ENCODE measurements around the gene CSF2RB. TPM values are rescaled to one million over a fixed set of nuclear protein-coding genes. Genes with fewer than 3 reads are reported as not detected.

Gene CSF2RB
- total RNA-seq, 2 experiments from 2014 or later = 0.22 to 0.48 TPM

- H3K27ac Mint-ChIP-seq = no peak overlapping the region
- no peaks in the 10 kb centered on the region for H3K27me3 Mint-ChIP-seq
- H3K9me3 Mint-ChIP-seq = no peaks in the 10 kb centered on the region
- DNase-seq = no peak
- CTCF ChIA-PET = interaction anchor here (2.0 to 5.6 kb wide), 2 partner anchors 10 to 111 kb away, joined by 10 to 30 read pairs; no protein-coding TSS in a partner anchor
- no peaks in the 10 kb centered on the region for H3K4me1 Mint-ChIP-seq (ENCODE audit: low read depth)
- intact Hi-C loops (cut with micrococcal nuclease) = no loop called here
- no peaks in the 10 kb centered on the region for H3K36me3 Mint-ChIP-seq
- H3K4me3 Mint-ChIP-seq = no peak overlapping the region
- POLR2A ChIA-PET = no interaction called here
These were observed 53.6 kb downstream of the CSF2RB start for GRCh38 chr22:36966851-36967540.

GRCh38 chr22:36968249-36968964 lies 55.0 kb downstream of the CSF2RB start:
- DNase-seq = no peak
- no peaks in the 10 kb centered on the region for H3K4me1 Mint-ChIP-seq (ENCODE audit: low read depth)
- POLR2A ChIA-PET = no interaction called here
- CTCF ChIA-PET = interaction anchor here (0.7 to 5.6 kb wide), 4 partner anchors 9 to 112 kb away, joined by 3 to 30 read pairs (median 7); no protein-coding TSS in a partner anchor
- H3K27me3 Mint-ChIP-seq = no peaks in the 10 kb centered on the region
- intact Hi-C loops (cut with micrococcal nuclease) = no loop called here
- no peak overlapping the region for H3K27ac Mint-ChIP-seq
- H3K36me3 Mint-ChIP-seq = no peaks in the 10 kb centered on the region
- no peak overlapping the region for H3K4me3 Mint-ChIP-seq
- H3K9me3 Mint-ChIP-seq = no peaks in the 10 kb centered on the region

GRCh38 chr22:36971341-36972125 lies 58.1 kb downstream of the CSF2RB start:
- Mint-ChIP-seq H3K36me3 (no peaks in the 10 kb centered on the region), H3K4me3 (no peak overlapping the region), H3K4me1 (ENCODE audit: low read depth) (no peaks in the 10 kb centered on the region), H3K9me3 (no peaks in the 10 kb centered on the region), H3K27me3 (no peaks in the 10 kb centered on the region), H3K27ac (no peak overlapping the region)
- CTCF ChIA-PET = interaction anchor here (1.4 to 2.7 kb wide), 2 partner anchors 115 to 189 kb away, joined by 8 read pairs; no protein-coding TSS in a partner anchor
- intact Hi-C loops (cut with micrococcal nuclease) = no loop called here
- POLR2A ChIA-PET = no interaction called here
- no peak for DNase-seq

- Mint-ChIP-seq H3K4me3 (no peak overlapping the region), H3K4me1 (ENCODE audit: low read depth) (peaks cover 5% of the 10 kb centered on the region), H3K27me3 (no peaks in the 10 kb centered on the region), H3K9me3 (no peaks in the 10 kb centered on the region), H3K36me3 (no peaks in the 10 kb centered on the region), H3K27ac (no peak overlapping the region)
- intact Hi-C loops (cut with micrococcal nuclease) = loop anchor here (5.0 kb wide), 1 partner anchor 434 kb away; no protein-coding TSS in a partner anchor
- no peak for DNase-seq
- ChIA-PET POLR2A (interaction anchor here (1.1 to 1.4 kb wide), 2 partner anchors 116 to 200 kb away, joined by 4 to 8 read pairs; partner anchors contain the start of genes IFT27 and NCF4), CTCF (interaction anchor here (0.6 to 9.1 kb wide), 29 partner anchors 10 to 466 kb away, joined by 3 to 139 read pairs (median 6); partner anchors contain the start of genes KCTD17, NCF4 and TST)
These were observed 63.2 kb downstream of the CSF2RB start for GRCh38 chr22:36976606-36977005.

GRCh38 chr22:36977401-36977861 lies 64.0 kb downstream of the CSF2RB start:
- Mint-ChIP-seq H3K4me1 (ENCODE audit: low read depth) (peaks cover 5% of the 10 kb centered on the region), H3K27ac (peak overlapping the region; percentile 70), H3K4me3 (peak overlapping the region; percentile 78), H3K9me3 (no peaks in the 10 kb centered on the region), H3K36me3 (no peaks in the 10 kb centered on the region), H3K27me3 (no peaks in the 10 kb centered on the region)
- intact Hi-C loops (cut with micrococcal nuclease) = loop anchor here (5.0 kb wide), 1 partner anchor 435 kb away; no protein-coding TSS in a partner anchor
- ChIA-PET POLR2A (interaction anchor here (1.0 to 1.4 kb wide), 3 partner anchors 116 to 201 kb away, joined by 4 to 8 read pairs (median 4); partner anchors contain the start of genes IFT27 and NCF4), CTCF (interaction anchor here (0.6 to 9.1 kb wide), 52 partner anchors 10 to 467 kb away, joined by 3 to 139 read pairs (median 4); partner anchors contain the start of genes IFT27, KCTD17, NCF4 and TST)
- DNase-seq = peak; percentile 89

- H3K4me3 Mint-ChIP-seq = peak overlapping the region; percentile 78
- ChIA-PET CTCF (interaction anchor here (0.6 to 9.1 kb wide), 50 partner anchors 9 to 450 kb away, joined by 3 to 139 read pairs (median 4); partner anchors contain the start of genes IFT27, KCTD17, NCF4 and TST), POLR2A (interaction anchor here (1.0 to 1.4 kb wide), 3 partner anchors 117 to 202 kb away, joined by 4 to 8 read pairs (median 4); partner anchors contain the start of genes IFT27 and NCF4)
- peak overlapping the region; percentile 2 for H3K27ac Mint-ChIP-seq
- H3K9me3 Mint-ChIP-seq = no peaks in the 10 kb centered on the region
- H3K4me1 Mint-ChIP-seq (ENCODE audit: low read depth) = peaks cover 5% of the 10 kb centered on the region
- H3K36me3 Mint-ChIP-seq = no peaks in the 10 kb centered on the region
- intact Hi-C loops (cut with micrococcal nuclease) = loop anchor here (1.0 to 5.0 kb wide), 5 partner anchors 117 to 436 kb away; partner anchors contain the start of gene NCF4
- H3K27me3 Mint-ChIP-seq = no peaks in the 10 kb centered on the region
- DNase-seq = peak; percentile 94
These were observed 64.7 kb downstream of the CSF2RB start for GRCh38 chr22:36977947-36978660.

- intact Hi-C loops (cut with micrococcal nuclease) = loop anchor here (5.0 kb wide), 1 partner anchor 437 kb away; no protein-coding TSS in a partner anchor
- DNase-seq = no peak
- POLR2A ChIA-PET = no interaction called here
- H3K36me3 Mint-ChIP-seq = no peaks in the 10 kb centered on the region
- CTCF ChIA-PET = interaction anchor here (0.7 to 9.1 kb wide), 9 partner anchors 15 to 285 kb away, joined by 3 to 139 read pairs (median 9); partner anchors contain the start of gene NCF4
- no peak overlapping the region for H3K27ac Mint-ChIP-seq
- H3K27me3 Mint-ChIP-seq = peaks cover 4% of the 10 kb centered on the region
- no peak overlapping the region for H3K4me3 Mint-ChIP-seq
- no peaks in the 10 kb centered on the region for H3K9me3 Mint-ChIP-seq
- H3K4me1 Mint-ChIP-seq (ENCODE audit: low read depth) = peaks cover 5% of the 10 kb centered on the region
These were observed 65.8 kb downstream of the CSF2RB start for GRCh38 chr22:36979016-36979910.

GRCh38 chr22:36981247-36981775 lies 67.9 kb downstream of the CSF2RB start:
- intact Hi-C loops (cut with micrococcal nuclease) = no loop called here
- ChIA-PET CTCF (interaction anchor here (0.6 to 9.1 kb wide), 6 partner anchors 8 to 224 kb away, joined by 3 to 139 read pairs (median 4); partner anchors contain the start of gene NCF4), POLR2A (no interaction called here)
- H3K9me3 Mint-ChIP-seq = peaks cover 12% of the 10 kb centered on the region
- no peak overlapping the region for H3K27ac Mint-ChIP-seq
- H3K36me3 Mint-ChIP-seq = peaks cover 10% of the 10 kb centered on the region
- no peak overlapping the region for H3K4me3 Mint-ChIP-seq
- peaks cover 4% of the 10 kb centered on the region for H3K27me3 Mint-ChIP-seq
- H3K4me1 Mint-ChIP-seq (ENCODE audit: low read depth) = peaks cover 5% of the 10 kb centered on the region
- DNase-seq = no peak

- H3K4me3 Mint-ChIP-seq = no peak overlapping the region
- H3K9me3 Mint-ChIP-seq = peaks cover 20% of the 10 kb centered on the region
- ChIA-PET CTCF (interaction anchor here (0.6 to 9.1 kb wide), 6 partner anchors 124 to 262 kb away, joined by 3 to 139 read pairs (median 4); partner anchors contain the start of genes NCF4 and RAC2), POLR2A (no interaction called here)
- H3K27me3 Mint-ChIP-seq = peaks cover 4% of the 10 kb centered on the region
- H3K36me3 Mint-ChIP-seq = peaks cover 10% of the 10 kb centered on the region
- no peak overlapping the region for H3K27ac Mint-ChIP-seq
- intact Hi-C loops (cut with micrococcal nuclease) = no loop called here
- DNase-seq = no peak
- H3K4me1 Mint-ChIP-seq (ENCODE audit: low read depth) = peaks cover 10% of the 10 kb centered on the region
These were observed 68.7 kb downstream of the CSF2RB start for GRCh38 chr22:36982136-36982535.
